NCI-H345 treated with DMSO at 0.1 percent for 48 hours (cell line): Measurements from ENCODE around the gene RHPN2.
"Not testable (repeated sequence)": the region's sequence is repeated elsewhere in the genome, so short reads cannot be mapped to it uniquely, and the experiment has no call there.

Source experiments
- DNase-seq: peaks from one replicate; lab custom pipeline; 2025; ENCODE audit not compliant: unreplicated experiment; lab: John Stamatoyannopoulos, UW

The RHPN2 gene

DNA sequence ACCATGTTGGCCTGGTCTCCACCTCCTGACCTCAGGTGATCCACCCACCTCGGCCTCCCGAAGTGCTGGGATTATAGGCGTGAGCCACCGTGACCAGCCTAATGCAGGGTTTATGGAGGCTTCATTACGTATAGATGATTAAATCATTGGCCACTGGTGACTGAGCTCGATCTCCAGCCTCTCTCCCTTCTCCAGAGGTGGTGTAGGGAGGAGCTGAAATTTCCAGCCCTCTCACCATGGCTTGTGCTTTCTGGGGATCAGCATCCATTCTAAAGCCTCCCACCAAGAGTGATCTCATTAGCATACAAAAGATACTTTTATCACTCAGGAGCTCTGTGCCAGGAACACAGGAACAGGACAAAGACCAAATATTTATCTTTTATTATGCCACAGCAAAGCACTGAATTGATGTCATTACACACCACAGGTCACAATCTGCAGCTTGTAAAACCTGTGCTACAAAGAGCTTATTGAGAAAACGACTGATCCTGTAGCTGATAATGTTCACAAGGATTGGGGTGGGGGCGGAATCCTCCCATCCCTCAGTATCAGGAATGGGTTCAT is 32.4 kb downstream of the RHPN2 start:
- DNase-seq = peak; percentile 62

DNA sequence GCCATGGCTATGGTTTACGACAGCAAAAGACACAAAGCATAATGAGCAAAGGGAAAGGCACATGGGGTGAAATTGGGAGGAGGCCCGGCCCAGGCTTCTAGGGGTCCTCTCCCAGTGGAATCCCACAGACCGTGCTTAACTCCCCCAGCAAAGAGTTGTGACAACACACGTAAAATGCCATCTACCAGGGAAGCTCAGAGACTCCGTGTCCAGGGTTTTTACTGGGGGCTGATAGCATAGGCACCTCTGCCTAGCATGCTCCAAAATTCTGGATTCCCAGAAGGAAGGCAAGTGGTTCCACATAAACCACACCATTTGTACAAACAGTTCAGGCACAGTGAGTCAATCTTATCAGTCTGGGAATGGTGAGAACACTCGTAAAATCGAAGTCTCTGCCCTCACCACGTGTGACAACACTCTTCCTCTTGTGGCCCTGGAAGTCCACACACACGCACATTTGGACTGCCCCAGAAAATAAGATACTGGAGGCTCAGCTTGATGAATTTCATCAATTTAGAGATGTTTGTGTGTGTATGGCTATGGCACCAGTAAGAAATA is 34.9 kb downstream of the RHPN2 start:
- no peak for DNase-seq

DNA sequence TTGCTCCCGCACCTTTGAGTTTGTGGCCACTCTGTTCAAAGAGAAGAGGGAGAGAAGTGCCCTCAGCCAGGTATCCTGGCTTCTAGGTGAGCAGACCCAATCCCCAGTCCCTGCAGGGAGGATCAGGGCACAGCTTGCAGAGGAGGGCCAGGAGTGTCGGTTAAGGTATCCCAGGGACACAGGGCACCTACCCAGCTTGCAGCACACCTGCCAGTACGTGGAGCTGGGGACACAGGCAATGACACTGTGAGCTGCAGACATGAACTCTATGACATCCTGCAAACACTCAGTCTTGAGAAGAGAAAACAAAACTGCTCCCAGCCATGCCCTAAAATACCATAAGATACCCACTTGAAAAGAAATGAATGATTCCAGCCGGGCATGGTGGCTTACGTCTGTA is 38.1 kb downstream of the RHPN2 start:
- DNase-seq = not testable (repeated sequence)

DNA sequence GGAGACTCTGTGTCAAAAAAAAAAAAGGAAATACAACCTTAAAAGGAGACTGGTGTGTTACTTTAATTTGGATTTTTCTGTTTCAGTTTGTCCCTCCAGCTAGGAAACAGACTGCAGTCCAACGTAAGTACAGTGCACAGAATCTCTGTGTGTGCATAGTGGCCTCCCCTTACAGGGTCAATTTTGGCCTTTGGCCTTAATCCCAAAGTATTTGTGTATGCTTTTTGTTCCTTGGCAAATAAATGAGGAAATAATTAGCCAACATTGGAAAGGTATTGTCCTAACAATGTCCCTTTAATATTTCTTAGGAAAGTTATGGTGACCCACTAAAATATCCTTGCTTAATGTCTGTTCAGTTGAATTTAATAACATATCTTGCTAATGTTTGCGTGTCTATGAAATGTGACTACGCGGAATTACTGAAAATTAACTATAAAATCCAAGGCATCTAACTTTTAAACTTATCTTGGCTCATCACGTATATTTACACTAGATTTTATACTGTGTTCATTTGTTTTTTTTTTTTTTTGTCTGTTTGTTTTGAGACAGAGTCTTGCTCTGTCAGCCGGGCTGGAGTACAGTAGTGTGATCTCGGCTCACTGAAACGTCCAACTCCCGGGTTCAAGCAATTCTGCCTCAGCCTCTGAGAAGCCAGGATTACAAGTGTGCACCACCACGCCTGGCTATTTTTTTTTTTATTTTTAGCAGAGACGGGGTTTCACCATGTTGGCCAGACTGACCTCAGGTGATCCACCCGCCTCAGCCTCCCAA is 39.0 kb downstream of the RHPN2 start:
- not testable (repeated sequence) for DNase-seq

DNA sequence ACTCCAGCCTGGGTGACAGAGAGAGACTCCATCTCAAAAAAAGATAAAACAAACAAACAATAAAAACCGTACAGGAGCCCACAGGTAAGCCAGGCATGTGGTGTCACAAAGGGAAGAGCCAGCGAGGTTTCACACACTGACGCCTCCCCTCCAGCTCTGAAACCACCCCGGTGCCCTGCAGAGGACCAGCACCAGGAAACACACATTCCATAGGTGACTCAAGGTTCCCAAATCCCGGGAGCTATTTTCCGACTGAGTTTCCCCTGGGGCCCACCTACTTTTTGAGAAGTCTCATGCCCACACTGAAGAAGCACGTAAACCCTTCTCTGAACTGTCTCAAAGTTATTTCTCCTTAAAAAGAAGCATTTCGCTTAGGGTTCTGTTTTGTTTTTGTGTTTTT is 40.3 kb downstream of the RHPN2 start:
- DNase-seq = no peak

DNA sequence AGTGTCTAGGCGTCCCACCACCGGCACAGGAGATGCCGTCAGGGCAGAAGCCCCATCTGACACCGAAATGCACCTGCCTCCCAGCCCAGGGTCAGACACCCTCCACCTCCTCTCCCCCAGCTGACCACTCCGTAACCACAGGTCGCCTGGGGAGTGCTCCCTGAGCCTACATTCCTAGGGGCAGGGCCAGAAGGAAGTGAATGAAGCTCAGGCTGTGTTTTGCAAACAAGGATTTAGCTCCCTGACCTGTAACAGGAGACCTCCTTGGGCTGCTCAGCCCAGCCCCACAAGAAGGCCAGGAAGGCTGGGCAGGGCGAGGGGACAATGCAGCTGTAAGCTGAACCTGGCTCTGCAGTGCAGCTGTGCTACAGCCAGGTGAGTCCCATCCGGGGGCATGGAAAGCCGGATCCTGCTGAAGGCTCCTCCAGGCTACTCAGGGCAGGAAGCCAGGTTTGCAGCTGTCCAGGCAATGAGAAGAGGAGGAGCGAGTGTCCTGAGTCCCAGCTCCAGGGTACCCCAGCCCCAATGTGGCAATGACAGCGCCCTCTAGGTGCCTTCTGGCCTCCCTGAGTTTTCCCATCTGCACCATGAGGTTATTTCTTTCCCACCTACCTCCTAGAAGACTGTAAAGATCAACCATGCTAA is 42.1 kb downstream of the RHPN2 start:
- no peak for DNase-seq

DNA sequence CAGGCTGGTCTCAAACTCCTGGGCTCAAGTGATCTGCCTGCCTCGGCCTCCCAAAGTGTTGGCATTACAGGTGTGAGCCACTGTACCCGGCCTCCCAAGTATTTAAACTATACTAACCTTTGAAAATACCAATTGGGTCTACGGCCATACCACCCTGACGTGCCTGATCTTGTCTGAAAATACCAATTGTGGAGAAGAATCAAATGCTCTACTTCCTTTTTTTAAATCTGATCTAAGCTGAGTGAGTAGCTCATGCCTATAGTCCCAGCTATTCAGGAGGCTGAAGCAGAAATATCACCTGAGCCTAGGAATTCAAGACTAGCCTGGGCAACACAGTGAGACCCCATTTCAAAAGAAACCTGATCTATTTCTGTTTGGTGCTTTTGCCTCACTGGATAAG is 53.8 kb downstream of the RHPN2 start:
- not testable (repeated sequence) for DNase-seq

DNA sequence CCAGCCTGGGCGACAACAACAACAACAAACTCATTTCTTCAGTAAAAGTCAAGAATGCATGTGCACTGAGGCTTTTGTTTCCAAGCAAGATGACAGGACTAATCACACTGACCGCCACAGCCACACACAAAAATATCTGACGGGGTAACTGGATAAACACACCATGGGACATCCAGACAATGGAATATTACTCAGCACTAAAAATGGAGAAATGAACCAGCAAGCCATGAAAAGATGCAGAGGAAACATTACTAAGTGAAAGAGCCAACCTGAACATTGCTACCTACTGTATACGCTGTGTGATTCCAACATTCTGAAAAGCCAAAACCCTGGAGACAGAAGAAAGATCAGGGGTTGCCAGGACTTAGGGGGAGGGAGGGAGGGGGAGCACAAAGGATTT is 56.0 kb downstream of the RHPN2 start:
- no peak for DNase-seq

DNA sequence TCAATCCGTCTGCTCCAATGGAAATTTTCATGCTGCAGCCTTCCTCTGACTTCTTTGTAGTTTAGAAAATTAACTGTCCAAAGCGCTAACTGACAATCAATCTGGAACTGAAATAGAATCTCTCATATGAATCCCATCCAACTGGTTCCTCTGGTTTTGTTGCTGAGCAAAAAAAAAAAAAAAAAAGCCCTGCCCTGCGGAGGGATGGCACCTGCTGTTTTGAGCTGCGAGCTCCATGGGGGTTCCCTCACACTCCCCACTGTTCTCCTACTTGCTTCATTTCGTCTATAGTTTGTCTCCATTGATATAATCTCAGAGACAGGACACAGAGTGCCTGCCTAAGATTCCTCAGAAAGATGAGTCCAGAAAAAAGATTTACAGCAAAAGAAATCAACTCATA is 59.2 kb downstream of the RHPN2 start:
- DNase-seq = peak; percentile 95

DNA sequence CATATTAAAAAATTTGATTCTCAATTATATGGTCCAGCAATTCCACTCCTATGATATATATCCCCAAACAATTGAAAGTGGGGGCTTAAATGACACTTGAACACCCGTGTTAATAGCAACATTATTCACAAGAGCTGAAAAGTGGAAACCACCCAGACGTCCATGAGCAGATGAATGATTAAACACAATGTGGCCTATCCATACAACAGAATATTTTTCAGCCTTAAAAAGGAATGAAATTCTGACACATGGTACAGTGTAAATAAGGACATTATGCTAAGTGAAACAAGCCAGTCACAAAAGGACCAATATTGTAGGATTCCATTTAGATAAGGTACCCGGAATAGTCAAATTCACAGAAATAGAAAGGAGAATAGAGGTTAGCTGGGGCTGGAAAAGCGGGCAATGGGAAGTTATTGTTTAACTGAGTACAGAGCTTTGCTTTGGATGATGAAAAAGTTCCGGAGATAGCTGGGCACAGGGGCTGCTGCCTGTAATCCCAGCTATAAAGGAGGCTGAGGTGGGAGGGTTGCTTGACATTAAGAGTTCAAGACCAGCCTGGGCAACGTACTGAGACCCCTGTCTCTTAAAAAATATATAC is 61.2 kb downstream of the RHPN2 start:
- DNase-seq = not testable (repeated sequence)

DNA sequence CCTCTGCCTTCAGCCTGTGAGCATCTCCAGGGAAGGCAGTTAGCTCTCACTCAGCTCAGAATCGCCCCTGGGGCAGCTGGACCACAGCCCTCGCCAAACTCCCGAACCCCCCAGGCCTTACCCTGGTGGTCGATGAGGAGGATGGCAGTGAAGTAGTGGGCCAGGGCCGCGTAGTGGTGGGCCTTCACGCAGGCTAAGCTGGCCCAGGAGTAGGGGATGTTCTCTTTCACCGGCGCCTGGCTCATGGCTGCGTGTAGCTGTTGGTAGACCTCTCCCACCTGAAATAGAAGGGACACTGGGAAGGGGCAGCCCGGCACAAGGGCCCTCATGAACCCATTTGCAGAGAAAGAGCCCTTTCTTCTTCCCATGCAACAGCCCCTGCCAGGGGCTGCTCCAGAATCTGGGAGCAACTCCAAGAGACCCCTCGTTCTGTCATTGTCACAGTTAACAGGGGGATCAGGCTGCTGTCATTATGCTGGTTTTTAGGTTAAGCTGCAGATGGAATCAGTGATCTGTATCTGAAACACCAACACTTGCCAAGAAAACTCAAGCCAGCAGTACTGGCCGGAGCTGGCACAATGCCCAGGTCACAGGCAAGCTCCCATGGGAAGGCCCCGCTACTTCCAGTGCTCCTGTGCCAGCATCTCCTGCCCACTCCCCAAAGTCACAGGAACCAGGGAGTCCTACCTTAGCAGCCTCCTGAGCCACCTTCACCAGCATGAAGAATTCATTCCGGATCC is 62.4 kb downstream of the RHPN2 start:
- DNase-seq = not testable (repeated sequence)

DNA sequence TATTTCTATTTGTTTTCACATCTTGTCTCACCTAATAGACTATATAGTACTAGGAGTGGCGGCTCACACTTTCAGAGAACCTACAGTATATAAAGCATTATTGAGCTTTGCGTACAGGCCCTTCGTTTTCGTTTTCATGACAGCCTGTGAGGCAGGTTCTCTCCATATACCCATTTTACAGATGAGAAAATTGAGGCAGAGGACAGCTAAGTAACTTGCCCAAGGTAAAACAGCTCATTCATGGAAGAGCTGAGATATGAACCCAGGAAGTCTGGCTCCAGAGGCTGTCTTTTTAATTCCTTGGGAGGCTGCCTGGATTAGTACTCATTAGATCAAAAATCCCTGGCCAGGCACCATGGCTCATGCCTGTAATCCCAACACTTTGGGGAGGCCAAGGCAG is 63.8 kb downstream of the RHPN2 start:
- no peak for DNase-seq

DNA sequence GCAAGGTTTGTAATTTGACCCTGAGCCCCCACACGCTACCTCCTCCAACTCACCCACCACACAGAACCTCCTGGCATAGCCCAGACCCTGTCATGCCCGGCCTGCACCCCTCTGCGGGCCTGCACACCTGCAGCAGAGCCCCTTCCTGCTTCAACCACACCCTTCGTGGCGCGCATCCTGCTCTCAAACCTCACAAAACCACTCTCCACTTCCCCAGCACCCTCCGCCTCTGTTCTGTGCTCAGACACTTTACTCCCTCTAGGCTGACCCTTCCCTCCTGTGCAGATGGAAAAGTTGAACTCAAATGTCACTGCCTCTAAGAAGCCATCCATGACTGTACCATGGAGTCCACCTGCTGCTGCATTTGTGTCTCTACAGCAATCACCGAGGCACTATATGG is 64.2 kb downstream of the RHPN2 start:
- no peak for DNase-seq

DNA sequence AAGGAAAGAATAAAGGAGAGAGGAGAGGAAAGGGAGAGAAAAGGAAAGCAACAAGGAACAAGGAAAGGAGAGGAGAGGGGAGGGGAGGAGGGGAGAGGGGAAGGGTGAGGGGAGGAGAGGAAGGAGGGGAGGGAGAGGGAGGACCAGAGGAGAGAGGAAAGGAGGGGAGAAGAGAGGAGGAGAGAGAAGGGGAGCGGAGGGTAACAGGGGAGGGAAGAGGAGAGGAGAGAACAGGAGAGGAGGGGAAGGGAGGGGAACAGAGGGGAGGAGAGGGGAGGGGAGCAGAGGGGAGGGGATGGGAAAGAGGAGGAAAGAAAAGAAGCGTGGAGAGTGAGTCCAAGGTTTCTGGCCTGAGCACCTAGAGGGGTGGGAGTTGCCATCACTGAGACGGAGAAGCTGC is 66.0 kb downstream of the RHPN2 start:
- no peak for DNase-seq

DNA sequence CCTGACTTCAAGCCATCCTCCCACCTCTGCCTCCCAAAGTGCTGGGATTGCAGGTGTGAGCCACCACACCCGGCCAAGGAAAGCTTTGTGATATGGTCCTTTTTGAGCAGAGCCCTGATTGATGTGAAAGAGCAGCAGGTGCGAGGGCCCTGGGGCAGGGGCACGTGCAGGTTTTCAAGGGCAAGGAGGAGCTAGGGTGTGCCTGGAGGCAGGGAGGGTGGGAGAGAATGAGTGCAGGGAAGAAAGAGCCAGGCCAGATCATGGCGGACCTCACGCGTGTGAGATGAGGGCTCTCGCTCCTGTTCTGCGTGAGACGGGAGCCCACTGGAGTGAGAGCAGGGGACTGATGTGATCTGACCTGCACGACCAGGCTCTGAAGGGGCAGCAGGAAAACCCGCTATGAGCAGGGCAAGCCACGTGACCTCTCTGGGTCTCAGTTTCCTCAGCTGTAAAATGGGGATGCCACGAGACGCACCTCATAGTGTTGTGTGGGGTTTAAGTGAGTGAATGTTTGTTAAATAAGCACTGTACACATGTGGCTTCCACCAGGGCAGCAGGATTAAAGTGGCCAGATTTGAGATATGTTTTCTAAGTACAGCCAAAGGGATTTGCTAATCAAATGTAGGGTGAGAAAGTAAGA is 66.9 kb downstream of the RHPN2 start:
- DNase-seq = no peak

DNA sequence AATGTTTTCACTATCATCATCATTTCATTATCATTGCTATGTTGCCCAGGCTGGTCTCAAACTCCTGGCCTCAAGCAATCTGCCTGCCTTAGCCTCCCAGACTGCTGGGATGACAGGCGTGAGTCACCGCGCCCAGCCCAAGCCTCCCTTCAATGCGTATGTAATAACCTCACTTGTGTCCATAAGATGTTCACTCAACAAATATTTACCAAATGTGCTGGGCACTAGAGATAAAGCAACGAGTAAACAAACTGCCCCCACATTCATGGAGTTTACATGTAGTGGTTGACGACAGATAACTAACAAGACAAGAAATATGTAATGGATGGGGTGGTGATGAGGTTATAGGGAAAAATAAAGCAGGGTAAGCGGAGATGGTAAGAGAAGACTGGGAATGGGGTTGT is 67.6 kb downstream of the RHPN2 start:
- DNase-seq = not testable (repeated sequence)

DNA sequence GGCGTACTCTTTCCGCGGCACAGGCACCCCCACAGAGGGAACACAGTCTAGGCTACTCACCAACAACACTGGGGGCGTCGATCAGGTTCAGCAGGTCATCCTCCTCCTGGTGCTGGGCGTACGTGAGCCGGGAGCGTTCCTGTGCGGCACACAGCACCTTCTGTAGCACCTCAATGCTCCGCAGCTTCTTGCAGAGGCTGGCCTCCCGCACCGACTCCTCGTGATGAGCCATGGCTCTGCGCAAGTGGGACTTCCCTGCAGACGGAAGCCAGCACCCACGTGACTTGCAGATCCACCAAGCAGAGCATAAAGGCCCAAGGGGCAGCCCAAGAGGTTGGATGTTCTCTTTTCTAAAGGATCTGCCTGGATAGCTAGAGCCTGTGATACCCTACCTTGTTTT is 68.7 kb downstream of the RHPN2 start:
- DNase-seq = not testable (repeated sequence)

DNA sequence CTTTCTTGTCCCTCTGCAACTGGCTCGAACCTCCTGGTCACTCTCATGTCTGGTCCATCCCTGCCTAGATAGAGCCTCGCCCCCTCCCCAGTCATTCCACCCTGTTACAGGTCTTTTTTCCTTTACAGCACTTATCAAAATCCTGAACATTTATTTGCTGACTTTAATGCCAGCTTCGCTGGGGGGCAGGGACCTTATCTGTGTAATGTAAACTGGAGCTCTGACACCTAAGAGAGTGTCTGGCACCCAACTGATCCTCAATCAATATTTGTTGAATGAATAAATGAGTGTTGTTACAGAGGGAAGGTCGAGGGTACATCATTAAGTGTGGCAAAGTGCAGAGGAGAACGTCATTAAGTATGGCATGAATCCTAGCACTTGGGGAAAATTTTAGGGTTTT is 76.0 kb downstream of the RHPN2 start:
- DNase-seq = no peak

DNA sequence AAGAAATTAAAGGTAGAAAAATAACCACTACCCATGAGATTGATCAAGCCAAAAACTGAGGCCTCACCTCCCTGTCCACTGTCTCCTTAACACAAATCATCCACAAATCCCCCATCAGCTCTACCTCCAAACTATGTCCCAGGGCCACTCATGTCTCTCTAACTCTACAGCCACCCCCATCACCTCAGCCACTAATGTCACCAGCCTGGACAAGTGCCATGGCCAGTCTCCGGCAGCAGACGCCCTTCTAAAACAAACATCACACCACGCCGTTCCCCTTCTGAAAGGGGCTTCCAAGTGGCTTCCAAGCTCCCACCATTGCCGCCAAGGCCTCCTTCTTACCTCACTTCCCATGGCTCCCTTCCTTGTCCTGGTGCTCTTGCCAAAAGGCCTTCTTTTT is 76.4 kb downstream of the RHPN2 start:
- not testable (repeated sequence) for DNase-seq

DNA sequence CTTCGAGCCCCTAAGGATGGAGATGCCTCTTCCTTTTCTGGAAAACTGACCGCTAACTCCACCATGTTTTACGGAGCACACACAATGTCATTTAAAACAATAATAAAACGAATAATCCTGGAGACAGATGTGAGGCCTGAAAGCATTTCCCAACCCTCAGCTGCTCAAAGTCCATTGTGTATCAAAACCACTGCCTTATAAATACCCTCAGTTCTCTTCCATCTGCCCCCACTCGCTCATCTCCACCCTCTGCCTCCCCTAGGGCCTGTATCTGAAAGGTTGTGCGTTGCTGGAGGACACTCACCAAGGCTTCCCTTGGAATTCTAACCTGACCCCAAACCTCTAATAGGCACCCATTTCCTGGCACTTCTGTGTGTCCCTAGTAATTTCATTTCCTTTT is 82.2 kb downstream of the RHPN2 start:
- not testable (repeated sequence) for DNase-seq
